Dendritic cell treated with granulocyte-macrophage colony-stimulating factor and Interleukin-4, amounts not matched to agents 40 ng/mL and 50 ng/mL, for 4 days (primary cell): ENCODE data around the gene CLEC4C.
"Not testable (repeated sequence)": the region's sequence is repeated elsewhere in the genome, so short reads cannot be mapped to it uniquely, and the experiment has no call there.

Source experiments
- H3K27ac Mint-ChIP-seq: one replicate; pipeline ENCODE4 v1.8.0; 2022; ENCODE audit warnings: mild to moderate bottlenecking, mixed read lengths
- H3K27me3 Mint-ChIP-seq: one replicate; pipeline ENCODE4 v1.8.0; 2022; ENCODE audit warnings: mild to moderate bottlenecking, mixed read lengths
- H3K36me3 Mint-ChIP-seq: one replicate; pipeline ENCODE4 v1.8.0; 2022; ENCODE audit warnings: low read depth, mixed read lengths
- H3K4me1 Mint-ChIP-seq: one replicate; pipeline ENCODE4 v1.8.0; 2022; ENCODE audit warnings: low read depth, mixed read lengths
- H3K4me3 Mint-ChIP-seq: one replicate; pipeline ENCODE4 v1.8.0; 2022; ENCODE audit warnings: mild to moderate bottlenecking, moderate library complexity, mixed read lengths
- H3K9me3 Mint-ChIP-seq: one replicate; pipeline ENCODE4 v1.8.0; 2022; ENCODE audit warnings: mixed read lengths
- intact Hi-C: fragments of 100-400 bp; cut with micrococcal nuclease; formaldehyde crosslinking; loops from one replicate; pipeline ENCODE4 v1.15.0; 2022

The CLEC4C gene

DNA sequence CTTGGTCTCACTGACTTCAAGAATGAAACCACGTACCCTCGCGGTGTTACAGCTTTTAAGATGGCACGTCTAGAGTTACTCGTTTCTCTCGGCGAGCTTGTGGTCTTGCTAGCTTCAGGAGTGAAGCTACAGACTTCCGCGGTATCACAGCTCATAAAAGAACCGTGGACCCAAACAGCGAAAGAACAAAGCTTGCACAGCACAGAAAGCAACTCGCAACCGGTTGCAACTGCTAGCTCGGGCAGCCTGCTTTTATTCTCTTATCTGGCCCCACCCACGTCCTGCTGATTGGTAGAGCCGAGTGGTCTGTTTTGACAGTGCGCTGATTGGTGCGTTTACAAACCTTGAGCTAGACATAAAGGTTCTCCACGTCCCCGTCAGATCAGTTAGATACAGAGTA, 4.2 kb upstream of the CLEC4C start:
- Mint-ChIP-seq H3K4me3 (no peak overlapping the region), H3K27me3 (no peaks in the 10 kb centered on the region), H3K9me3 (no peaks in the 10 kb centered on the region), H3K27ac (no peak overlapping the region), H3K4me1 (peaks cover 29% of the 10 kb centered on the region), H3K36me3 (no peaks in the 10 kb centered on the region)
- intact Hi-C loops = no loop called here

- Mint-ChIP-seq H3K4me1 (peaks cover 29% of the 10 kb centered on the region), H3K27me3 (no peaks in the 10 kb centered on the region), H3K4me3 (no peak overlapping the region), H3K36me3 (no peaks in the 10 kb centered on the region), H3K27ac (no peak overlapping the region), H3K9me3 (no peaks in the 10 kb centered on the region)
- intact Hi-C loops = no loop called here
These were observed 3.2 kb upstream of the CLEC4C start for GRCh38 chr12:7750350-7750749.

GRCh38 chr12:7749442-7749841, 2.3 kb upstream of the CLEC4C start:
- H3K4me3 Mint-ChIP-seq = no peak overlapping the region
- no peaks in the 10 kb centered on the region for H3K36me3 Mint-ChIP-seq
- no peak overlapping the region for H3K27ac Mint-ChIP-seq
- H3K4me1 Mint-ChIP-seq = peaks cover 29% of the 10 kb centered on the region
- no peaks in the 10 kb centered on the region for H3K27me3 Mint-ChIP-seq
- intact Hi-C loops = no loop called here
- H3K9me3 Mint-ChIP-seq = no peaks in the 10 kb centered on the region

DNA sequence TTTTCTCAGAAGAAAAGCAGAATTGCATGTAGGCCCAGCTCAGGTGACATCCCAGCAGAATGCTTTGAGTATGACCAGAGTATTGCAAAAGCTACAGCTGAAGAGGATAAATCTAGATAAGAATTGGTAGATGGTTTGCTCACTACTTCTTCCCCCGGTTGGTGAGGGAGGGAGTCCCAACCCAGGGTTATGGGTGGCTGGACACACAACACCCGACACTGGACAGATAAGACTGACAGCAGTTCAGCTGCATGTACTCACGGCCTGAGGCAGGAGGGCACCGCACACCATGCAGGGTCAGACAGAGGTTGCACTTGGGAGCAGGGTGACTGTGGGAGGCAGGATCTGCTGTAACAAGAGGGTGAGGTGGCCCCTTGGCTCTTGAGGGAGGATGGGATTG, 1.7 kb upstream of the CLEC4C start:
- Mint-ChIP-seq H3K4me3 (no peak overlapping the region), H3K9me3 (no peaks in the 10 kb centered on the region), H3K27ac (no peak overlapping the region), H3K36me3 (no peaks in the 10 kb centered on the region), H3K27me3 (no peaks in the 10 kb centered on the region), H3K4me1 (peaks cover 30% of the 10 kb centered on the region)
- intact Hi-C loops = no loop called here

- intact Hi-C loops = no loop called here
- Mint-ChIP-seq H3K27me3 (peaks cover 3% of the 10 kb centered on the region), H3K4me3 (no peak overlapping the region), H3K4me1 (peaks cover 7% of the 10 kb centered on the region), H3K9me3 (no peaks in the 10 kb centered on the region), H3K36me3 (no peaks in the 10 kb centered on the region), H3K27ac (no peak overlapping the region)
These were observed 14.2 kb downstream of the CLEC4C start for GRCh38 chr12:7732993-7733392.

DNA sequence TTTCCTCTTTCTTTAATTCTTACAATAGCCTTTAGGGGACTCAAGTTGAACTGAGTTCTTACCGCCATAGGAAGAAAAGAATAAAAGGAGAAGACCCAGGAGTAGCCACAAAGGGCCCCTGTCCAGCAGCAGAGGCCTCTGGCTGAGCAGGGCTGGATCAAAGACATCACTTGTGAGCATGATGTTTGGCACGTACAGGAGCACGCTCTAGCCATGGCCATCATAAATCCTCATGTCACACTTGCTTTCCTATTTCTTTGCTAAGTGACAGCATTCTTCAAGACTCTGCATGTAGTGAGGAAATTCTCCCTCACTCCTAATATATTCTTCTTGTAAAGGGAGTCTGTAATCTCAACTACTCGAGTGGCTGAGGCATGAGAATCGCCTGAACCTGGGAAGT, 15.7 kb downstream of the CLEC4C start:
- intact Hi-C loops = no loop called here
- no peaks in the 10 kb centered on the region for H3K9me3 Mint-ChIP-seq
- no peak overlapping the region for H3K27ac Mint-ChIP-seq
- H3K36me3 Mint-ChIP-seq = no peaks in the 10 kb centered on the region
- H3K27me3 Mint-ChIP-seq = peaks cover 3% of the 10 kb centered on the region
- H3K4me3 Mint-ChIP-seq = no peak overlapping the region
- peaks cover 7% of the 10 kb centered on the region for H3K4me1 Mint-ChIP-seq

- H3K9me3 Mint-ChIP-seq, H3K4me3 Mint-ChIP-seq, H3K36me3 Mint-ChIP-seq, H3K27me3 Mint-ChIP-seq, H3K4me1 Mint-ChIP-seq, intact Hi-C loops, H3K27ac Mint-ChIP-seq: not testable (repeated sequence)
These were observed 16.2 kb downstream of the CLEC4C start for GRCh38 chr12:7730984-7731383.

DNA sequence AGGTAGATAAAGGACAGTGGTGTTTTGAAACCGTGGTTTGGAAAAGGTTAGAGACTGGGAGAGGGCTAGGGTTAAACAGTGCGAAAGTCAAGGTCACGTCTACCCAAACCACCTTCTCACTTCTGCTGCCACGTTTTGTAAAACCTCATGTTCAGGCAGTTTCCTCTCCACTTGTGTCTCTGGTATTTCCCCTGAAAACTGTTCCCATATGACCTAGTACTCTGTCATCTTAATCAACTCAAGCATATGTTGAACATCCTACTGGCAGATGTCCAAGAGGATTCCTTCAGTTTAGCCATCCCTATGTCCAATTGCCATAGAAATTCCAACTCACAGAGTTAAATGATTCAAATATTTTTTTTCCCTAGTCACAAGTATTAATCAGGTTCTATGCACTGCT, 17.4 kb downstream of the CLEC4C start:
- Mint-ChIP-seq H3K9me3 (no peaks in the 10 kb centered on the region), H3K27me3 (peaks cover 3% of the 10 kb centered on the region), H3K4me1 (peaks cover 7% of the 10 kb centered on the region), H3K36me3 (no peaks in the 10 kb centered on the region), H3K4me3 (no peak overlapping the region), H3K27ac (peak overlapping the region; percentile 67)
- intact Hi-C loops = no loop called here

DNA sequence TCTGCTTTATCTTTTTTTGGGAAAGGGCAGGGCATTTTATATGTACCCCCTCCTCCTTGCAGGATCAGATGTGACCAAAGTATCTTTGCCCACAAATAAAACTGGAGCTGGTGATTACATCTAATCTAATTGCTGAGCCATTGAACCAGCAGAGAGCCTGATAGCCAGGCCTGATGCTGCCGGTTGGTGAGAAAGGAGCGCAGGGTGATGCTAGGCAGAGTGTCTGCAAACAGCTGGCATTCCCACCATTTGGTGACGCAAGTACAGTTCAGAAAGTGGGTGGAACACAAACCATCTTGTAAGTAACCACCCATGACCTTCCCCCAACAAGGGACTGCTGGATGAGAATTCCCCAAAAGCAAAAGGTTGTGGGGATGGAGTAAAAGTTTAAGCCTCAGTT, 23.2 kb downstream of the CLEC4C start:
- no peaks in the 10 kb centered on the region for H3K27me3 Mint-ChIP-seq
- H3K4me3 Mint-ChIP-seq = no peak overlapping the region
- H3K9me3 Mint-ChIP-seq = no peaks in the 10 kb centered on the region
- no peaks in the 10 kb centered on the region for H3K36me3 Mint-ChIP-seq
- peaks cover 8% of the 10 kb centered on the region for H3K4me1 Mint-ChIP-seq
- no peak overlapping the region for H3K27ac Mint-ChIP-seq
- intact Hi-C loops = no loop called here

- H3K4me1 Mint-ChIP-seq = peaks cover 18% of the 10 kb centered on the region
- H3K27ac Mint-ChIP-seq = no peak overlapping the region
- H3K27me3 Mint-ChIP-seq = no peaks in the 10 kb centered on the region
- H3K9me3 Mint-ChIP-seq = no peaks in the 10 kb centered on the region
- intact Hi-C loops = no loop called here
- H3K4me3 Mint-ChIP-seq = no peak overlapping the region
- no peaks in the 10 kb centered on the region for H3K36me3 Mint-ChIP-seq
These were observed 27.0 kb downstream of the CLEC4C start for GRCh38 chr12:7719946-7720730.

- Mint-ChIP-seq H3K4me3 (no peak overlapping the region), H3K27ac (no peak overlapping the region), H3K27me3 (no peaks in the 10 kb centered on the region), H3K4me1 (peaks cover 18% of the 10 kb centered on the region), H3K36me3 (no peaks in the 10 kb centered on the region), H3K9me3 (no peaks in the 10 kb centered on the region)
- intact Hi-C loops = loop anchor here (2.0 kb wide), 1 partner anchor 90 kb away; no protein-coding TSS in a partner anchor
These were observed 30.8 kb downstream of the CLEC4C start for GRCh38 chr12:7716381-7716780.

DNA sequence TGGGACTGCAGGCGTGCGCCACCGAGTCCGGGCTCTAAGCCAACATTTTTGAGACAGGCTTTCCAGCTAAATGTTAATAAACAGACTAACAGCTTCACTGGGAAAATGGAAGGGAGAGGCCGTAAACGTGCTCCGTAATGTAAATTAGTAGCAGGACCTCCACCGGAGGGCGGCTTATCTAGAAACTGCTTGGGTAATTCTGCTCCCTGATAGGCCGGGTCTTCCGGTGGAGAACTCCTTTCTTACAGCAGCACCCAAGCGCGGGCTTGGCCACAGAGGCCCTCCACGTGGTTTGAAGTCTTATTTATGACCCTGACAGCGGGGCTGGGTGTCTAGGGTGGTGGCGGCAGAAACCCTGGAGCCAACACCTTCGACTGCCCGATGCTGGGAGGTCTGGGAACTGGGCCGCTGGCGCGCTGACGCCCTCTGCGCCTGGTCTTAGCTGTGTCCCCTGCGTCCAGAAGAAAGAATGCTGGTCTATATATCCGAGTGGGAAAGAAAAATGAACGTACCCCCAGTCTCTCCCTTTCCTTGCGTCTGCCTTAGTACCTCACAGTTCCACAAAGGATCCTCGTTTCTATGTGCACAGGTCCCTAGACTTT, 34.2 kb downstream of the CLEC4C start:
- intact Hi-C loops = no loop called here
- Mint-ChIP-seq H3K36me3 (no peaks in the 10 kb centered on the region), H3K4me1 (no peaks in the 10 kb centered on the region), H3K27me3 (no peaks in the 10 kb centered on the region), H3K4me3 (no peak overlapping the region), H3K27ac (no peak overlapping the region), H3K9me3 (no peaks in the 10 kb centered on the region)

GRCh38 chr12:7711133-7711532, 36.0 kb downstream of the CLEC4C start, which contains the start of gene DPPA3:
DPPA3 (plus strand) TSS chr12:7711433; CDS start chr12:7711571, 138 bp downstream.
- intact Hi-C loops = no loop called here
- no peaks in the 10 kb centered on the region for H3K27me3 Mint-ChIP-seq
- H3K4me1 Mint-ChIP-seq = no peaks in the 10 kb centered on the region
- H3K4me3 Mint-ChIP-seq = no peak within 1 kb of the TSS
- no peak within 1 kb of the TSS for H3K27ac Mint-ChIP-seq
- H3K9me3 Mint-ChIP-seq = no peaks in the 10 kb centered on the region
- no peaks in the 10 kb centered on the region for H3K36me3 Mint-ChIP-seq

- H3K27me3 Mint-ChIP-seq = peaks cover 3% of the 10 kb centered on the region
- intact Hi-C loops = no loop called here
- no peaks in the 10 kb centered on the region for H3K4me1 Mint-ChIP-seq
- no peaks in the 10 kb centered on the region for H3K9me3 Mint-ChIP-seq
- H3K27ac Mint-ChIP-seq = no peak overlapping the region
- no peak overlapping the region for H3K4me3 Mint-ChIP-seq
- H3K36me3 Mint-ChIP-seq = no peaks in the 10 kb centered on the region
These were observed 37.1 kb downstream of the CLEC4C start for GRCh38 chr12:7709969-7710675.
